ENCODE results near the gene GSG1L. TPM values are rescaled to one million over a fixed set of nuclear protein-coding genes. Genes with fewer than 3 reads are reported as not detected.

The GSG1L gene
- total and polyA plus RNA-seq, 2 experiments from 2014 or later: not detected

DNA sequence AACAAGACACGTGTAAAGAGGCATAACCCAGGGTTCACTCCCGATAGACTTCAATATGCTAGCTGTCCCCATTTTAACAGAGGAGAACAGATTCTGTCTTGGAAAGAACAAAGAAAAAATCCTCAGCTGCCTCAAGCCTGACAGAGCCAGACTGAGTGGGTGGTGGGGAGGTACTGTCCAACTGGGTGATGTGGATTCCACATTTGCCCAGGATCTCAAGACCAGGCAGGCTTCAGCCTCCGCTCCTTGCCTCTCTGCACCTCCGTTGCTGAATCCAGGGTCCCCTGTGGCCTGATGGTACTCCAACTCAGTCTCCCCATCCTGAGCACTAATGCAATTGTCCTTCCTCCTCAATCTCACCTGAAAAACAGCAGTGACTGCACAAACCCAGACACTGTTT is 163.8 kb downstream of the GSG1L start:
- H4K20me1 ChIP-seq (ENCODE audit: insufficient read depth, poor library complexity, severe bottlenecking): no peaks in the 10 kb centered on the region

DNA sequence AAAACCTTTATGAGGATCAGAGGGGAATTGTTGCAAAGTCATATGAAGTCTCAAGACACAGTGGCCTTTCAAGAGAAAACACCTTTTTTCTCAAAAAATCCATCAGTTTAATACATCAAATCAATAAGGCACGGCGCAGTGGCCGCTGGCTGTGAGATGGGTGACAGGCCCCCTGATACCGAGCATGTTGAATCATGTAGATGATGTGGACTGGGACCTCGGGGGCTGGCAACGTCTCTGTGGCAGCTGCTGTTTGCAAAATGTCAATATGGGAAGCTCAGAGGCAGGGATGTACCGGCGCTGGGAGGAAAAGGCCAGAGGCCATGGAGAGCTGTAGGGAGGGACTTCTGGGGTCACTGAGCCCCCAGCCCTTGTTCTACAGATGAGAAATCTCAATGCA is 169.1 kb downstream of the GSG1L start:
- Histone ChIP-seq H3K4me2 (no peak overlapping the region), H3K79me2 (no peaks in the 10 kb centered on the region), H3K4me1 (ENCODE audit: insufficient read depth) (no peaks in the 10 kb centered on the region), H3K9me3 (ENCODE audit: low read depth) (no peaks in the 10 kb centered on the region), H3K27me3 (peaks cover 10% of the 10 kb centered on the region), H4K20me1 (ENCODE audit: insufficient read depth, poor library complexity, severe bottlenecking) (no peaks in the 10 kb centered on the region), H3K9me2 (replicated peaks; ENCODE audit: insufficient read depth) (no peaks in the 10 kb centered on the region), H2AFZ (no peak overlapping the region), H3K4me3 (no peak overlapping the region), H3K36me3 (replicated peaks; ENCODE audit: insufficient read depth, low read depth) (no peaks in the 10 kb centered on the region), H3K27ac (no peak overlapping the region)
- no peak for TF ChIP-seq EZH2 (IDR thresholded peaks at IDR 0.05; ENCODE audit: borderline replicate concordance)
- TF ChIP-seq EZH2phosphoT487 (IDR thresholded peaks at IDR 0.05; ENCODE audit: low read depth, severe bottlenecking, unreplicated experiment): no peak
- TF ChIP-seq, protein P1, sequence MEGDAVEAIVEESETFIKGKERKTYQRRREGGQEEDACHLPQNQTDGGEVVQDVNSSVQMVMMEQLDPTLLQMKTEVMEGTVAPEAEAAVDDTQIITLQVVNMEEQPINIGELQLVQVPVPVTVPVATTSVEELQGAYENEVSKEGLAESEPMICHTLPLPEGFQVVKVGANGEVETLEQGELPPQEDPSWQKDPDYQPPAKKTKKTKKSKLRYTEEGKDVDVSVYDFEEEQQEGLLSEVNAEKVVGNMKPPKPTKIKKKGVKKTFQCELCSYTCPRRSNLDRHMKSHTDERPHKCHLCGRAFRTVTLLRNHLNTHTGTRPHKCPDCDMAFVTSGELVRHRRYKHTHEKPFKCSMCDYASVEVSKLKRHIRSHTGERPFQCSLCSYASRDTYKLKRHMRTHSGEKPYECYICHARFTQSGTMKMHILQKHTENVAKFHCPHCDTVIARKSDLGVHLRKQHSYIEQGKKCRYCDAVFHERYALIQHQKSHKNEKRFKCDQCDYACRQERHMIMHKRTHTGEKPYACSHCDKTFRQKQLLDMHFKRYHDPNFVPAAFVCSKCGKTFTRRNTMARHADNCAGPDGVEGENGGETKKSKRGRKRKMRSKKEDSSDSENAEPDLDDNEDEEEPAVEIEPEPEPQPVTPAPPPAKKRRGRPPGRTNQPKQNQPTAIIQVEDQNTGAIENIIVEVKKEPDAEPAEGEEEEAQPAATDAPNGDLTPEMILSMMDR (IDR thresholded peaks at IDR 0.05; ENCODE audit: poor library complexity): no peak
- no peak for DNase-seq (ENCODE audit: low spot score)
- 74% methylated on average over 8 of the region's 8 CpGs for WGBS (ENCODE audit: low lambda C conversion rate, missing lambda C conversion rate)

More for the DNA sequence above, 163.8 kb downstream of the GSG1L start:
- Histone ChIP-seq H3K36me3 (replicated peaks; ENCODE audit: insufficient read depth, low read depth) (no peaks in the 10 kb centered on the region), H3K79me2 (no peaks in the 10 kb centered on the region), H3K4me2 (no peak overlapping the region), H3K4me3 (no peak overlapping the region), H3K4me1 (ENCODE audit: insufficient read depth) (no peaks in the 10 kb centered on the region), H3K27me3 (no peaks in the 10 kb centered on the region), H3K9me3 (ENCODE audit: low read depth) (no peaks in the 10 kb centered on the region), H2AFZ (no peak overlapping the region), H3K9me2 (replicated peaks; ENCODE audit: insufficient read depth) (no peaks in the 10 kb centered on the region), H3K27ac (no peak overlapping the region)
- TF ChIP-seq EZH2phosphoT487 (IDR thresholded peaks at IDR 0.05; ENCODE audit: low read depth, severe bottlenecking, unreplicated experiment): no peak
- TF ChIP-seq EZH2 (IDR thresholded peaks at IDR 0.05; ENCODE audit: borderline replicate concordance): no peak
- TF ChIP-seq, protein P1 (IDR thresholded peaks at IDR 0.05; ENCODE audit: poor library complexity): no peak
- no peak for DNase-seq (ENCODE audit: low spot score)
- WGBS (ENCODE audit: low lambda C conversion rate, missing lambda C conversion rate): 81% methylated on average over 4 of the region's 4 CpGs

DNA sequence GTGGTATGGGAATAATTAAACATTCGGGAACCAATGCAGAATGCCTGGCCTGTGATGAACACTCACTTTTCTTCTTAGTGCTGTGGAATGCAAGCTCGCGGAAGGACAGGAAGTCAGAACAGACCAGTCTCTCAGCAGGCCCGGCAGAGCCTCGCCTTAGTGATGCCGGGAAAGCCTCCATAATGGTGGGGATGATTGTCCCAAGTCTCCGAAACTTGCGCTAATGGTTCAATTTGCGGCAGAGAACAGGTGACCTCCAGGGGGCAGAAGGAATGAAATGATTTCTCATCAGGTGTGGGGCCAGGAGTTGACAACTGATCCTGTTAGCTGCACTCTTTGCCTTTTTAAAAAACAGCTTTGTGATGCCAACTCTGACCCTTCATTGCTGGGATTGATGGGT is 170.6 kb downstream of the GSG1L start:
- Histone ChIP-seq H3K9me3 (ENCODE audit: low read depth) (no peaks in the 10 kb centered on the region), H2AFZ (no peak overlapping the region), H3K4me3 (no peak overlapping the region), H4K20me1 (ENCODE audit: insufficient read depth, poor library complexity, severe bottlenecking) (no peaks in the 10 kb centered on the region), H3K4me2 (no peak overlapping the region), H3K27me3 (peaks cover 10% of the 10 kb centered on the region), H3K36me3 (replicated peaks; ENCODE audit: insufficient read depth, low read depth) (no peaks in the 10 kb centered on the region), H3K79me2 (no peaks in the 10 kb centered on the region), H3K9me2 (replicated peaks; ENCODE audit: insufficient read depth) (no peaks in the 10 kb centered on the region), H3K27ac (no peak overlapping the region), H3K4me1 (ENCODE audit: insufficient read depth) (no peaks in the 10 kb centered on the region)
- DNase-seq (ENCODE audit: low spot score): no peak
- 37% methylated on average over 9 of the region's 9 CpGs for WGBS (ENCODE audit: low lambda C conversion rate, missing lambda C conversion rate)
- TF ChIP-seq, protein P1 (IDR thresholded peaks at IDR 0.05; ENCODE audit: poor library complexity): no peak
- no peak for TF ChIP-seq EZH2 (IDR thresholded peaks at IDR 0.05; ENCODE audit: borderline replicate concordance)
- TF ChIP-seq EZH2phosphoT487 (IDR thresholded peaks at IDR 0.05; ENCODE audit: low read depth, severe bottlenecking, unreplicated experiment): no peak

DNA sequence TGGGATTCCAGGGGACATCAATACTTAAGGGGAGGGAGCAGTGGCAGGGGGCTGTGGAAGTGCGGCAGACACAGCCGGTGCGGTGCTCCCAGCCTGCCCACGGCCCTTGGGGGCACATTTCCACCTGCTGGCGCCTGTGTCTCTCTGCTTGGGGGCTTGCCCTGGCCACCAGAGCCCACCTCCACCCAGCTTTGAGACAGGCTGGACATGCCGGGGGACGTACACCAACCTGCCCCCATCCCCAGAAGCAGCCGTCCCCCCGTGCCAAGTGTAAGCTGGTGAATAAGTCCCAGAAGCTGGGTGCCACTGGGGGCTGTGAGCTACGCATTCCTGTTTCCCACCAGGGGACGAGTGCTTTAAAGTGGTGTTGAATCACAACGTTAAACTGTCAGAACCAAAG is 172.6 kb downstream of the GSG1L start:
- DNase-seq (ENCODE audit: low spot score): no peak
- Histone ChIP-seq H3K79me2 (no peaks in the 10 kb centered on the region), H4K20me1 (ENCODE audit: insufficient read depth, poor library complexity, severe bottlenecking) (no peaks in the 10 kb centered on the region), H3K9me2 (replicated peaks; ENCODE audit: insufficient read depth) (no peaks in the 10 kb centered on the region), H3K4me1 (ENCODE audit: insufficient read depth) (no peaks in the 10 kb centered on the region), H3K36me3 (replicated peaks; ENCODE audit: insufficient read depth, low read depth) (no peaks in the 10 kb centered on the region), H3K4me3 (no peak overlapping the region), H3K27me3 (peaks cover 20% of the 10 kb centered on the region), H3K9me3 (ENCODE audit: low read depth) (no peaks in the 10 kb centered on the region), H3K4me2 (no peak overlapping the region), H2AFZ (no peak overlapping the region), H3K27ac (no peak overlapping the region)
- TF ChIP-seq EZH2 (IDR thresholded peaks at IDR 0.05; ENCODE audit: borderline replicate concordance): no peak
- TF ChIP-seq, protein P1 (IDR thresholded peaks at IDR 0.05; ENCODE audit: poor library complexity): no peak
- TF ChIP-seq EZH2phosphoT487 (IDR thresholded peaks at IDR 0.05; ENCODE audit: low read depth, severe bottlenecking, unreplicated experiment): no peak
- 59% methylated on average over 11 of the region's 12 CpGs for WGBS (ENCODE audit: low lambda C conversion rate, missing lambda C conversion rate)
